ENCODE data around the gene UGCG.
A peak's percentile ranks its signal among the peaks of the same experiment; 100 is the strongest.

UGCG gene

DNA sequence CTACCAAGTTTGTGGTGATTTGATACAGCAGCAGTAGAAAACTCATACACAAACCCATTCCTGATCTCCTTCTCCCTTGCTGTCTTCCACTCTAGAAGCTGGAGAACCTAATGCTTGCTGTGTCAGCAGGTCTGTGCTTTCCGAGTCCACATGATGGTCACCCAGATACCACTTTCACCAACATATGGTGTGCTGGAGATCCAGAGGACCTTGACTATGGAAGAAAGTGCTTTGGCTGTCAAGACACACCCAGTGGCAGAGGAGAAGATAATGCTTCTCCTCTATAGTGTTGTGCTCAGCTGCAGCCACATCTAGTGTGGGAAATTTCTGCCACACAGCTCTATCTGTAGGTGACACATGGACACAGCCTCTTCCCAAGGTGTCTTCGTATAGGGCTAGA lies 67.4 kb downstream of the UGCG start:
- Histone ChIP-seq H3K4me3 (replicated peaks; ENCODE audit: low read depth, low read length) (no peak overlapping the region), H3K36me3 (ENCODE audit: control insufficient read depth, insufficient read depth, low read length) (no peaks in the 10 kb centered on the region), H3K27me3 (replicated peaks; ENCODE audit: control insufficient read depth, insufficient read depth, low read length) (no peaks in the 10 kb centered on the region)
- no peak for DNase-seq (ENCODE audit: extremely low read depth, insufficient read length)
- TF ChIP-seq CTCF (IDR thresholded peaks at IDR 0.05; ENCODE audit: insufficient read depth, low read length, poor library complexity, severe bottlenecking) = no peak

- Histone ChIP-seq H3K36me3 (ENCODE audit: control insufficient read depth, insufficient read depth, low read length) (no peaks in the 10 kb centered on the region), H3K27me3 (replicated peaks; ENCODE audit: control insufficient read depth, insufficient read depth, low read length) (no peaks in the 10 kb centered on the region), H3K4me3 (replicated peaks; ENCODE audit: low read depth, low read length) (no peak overlapping the region)
- peak; percentile 48 for DNase-seq (ENCODE audit: extremely low read depth, insufficient read length)
- TF ChIP-seq CTCF (IDR thresholded peaks at IDR 0.05; ENCODE audit: insufficient read depth, low read length, poor library complexity, severe bottlenecking) = no peak
Measured at GRCh38 chr9:111965566-111966019, 69.0 kb downstream of the UGCG start.

GRCh38 chr9:111966124-111966723 lies 69.6 kb downstream of the UGCG start:
- TF ChIP-seq CTCF (IDR thresholded peaks at IDR 0.05; ENCODE audit: insufficient read depth, low read length, poor library complexity, severe bottlenecking) = no peak
- Histone ChIP-seq H3K27me3 (replicated peaks; ENCODE audit: control insufficient read depth, insufficient read depth, low read length) (no peaks in the 10 kb centered on the region), H3K36me3 (ENCODE audit: control insufficient read depth, insufficient read depth, low read length) (no peaks in the 10 kb centered on the region), H3K4me3 (replicated peaks; ENCODE audit: low read depth, low read length) (no peak overlapping the region)
- DNase-seq (ENCODE audit: extremely low read depth, insufficient read length) = no peak

DNA sequence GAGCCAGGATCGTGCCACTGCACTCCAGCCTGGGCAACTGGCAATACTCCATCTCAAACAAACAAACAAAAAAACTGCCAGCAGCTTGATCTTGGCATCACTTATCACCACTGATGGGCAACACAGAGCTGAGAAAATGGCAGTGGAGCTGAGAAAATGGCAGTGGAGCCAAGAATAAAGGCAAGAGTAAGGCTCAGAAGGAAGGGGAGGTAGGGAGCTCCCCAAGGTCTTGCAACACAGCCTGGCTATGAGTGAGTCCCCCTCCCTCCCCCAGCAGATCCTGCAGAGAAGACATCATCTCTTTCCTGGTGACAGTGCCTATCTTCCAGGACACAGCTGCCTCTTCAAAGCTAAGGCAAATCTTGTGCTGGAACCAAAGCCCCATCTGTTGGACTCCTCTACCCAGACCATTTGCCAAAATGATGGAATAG lies 70.3 kb downstream of the UGCG start:
- TF ChIP-seq CTCF (IDR thresholded peaks at IDR 0.05; ENCODE audit: insufficient read depth, low read length, poor library complexity, severe bottlenecking) = no peak
- Histone ChIP-seq H3K36me3 (ENCODE audit: control insufficient read depth, insufficient read depth, low read length) (no peaks in the 10 kb centered on the region), H3K27me3 (replicated peaks; ENCODE audit: control insufficient read depth, insufficient read depth, low read length) (no peaks in the 10 kb centered on the region), H3K4me3 (replicated peaks; ENCODE audit: low read depth, low read length) (no peak overlapping the region)
- DNase-seq (ENCODE audit: extremely low read depth, insufficient read length) = no peak

DNA sequence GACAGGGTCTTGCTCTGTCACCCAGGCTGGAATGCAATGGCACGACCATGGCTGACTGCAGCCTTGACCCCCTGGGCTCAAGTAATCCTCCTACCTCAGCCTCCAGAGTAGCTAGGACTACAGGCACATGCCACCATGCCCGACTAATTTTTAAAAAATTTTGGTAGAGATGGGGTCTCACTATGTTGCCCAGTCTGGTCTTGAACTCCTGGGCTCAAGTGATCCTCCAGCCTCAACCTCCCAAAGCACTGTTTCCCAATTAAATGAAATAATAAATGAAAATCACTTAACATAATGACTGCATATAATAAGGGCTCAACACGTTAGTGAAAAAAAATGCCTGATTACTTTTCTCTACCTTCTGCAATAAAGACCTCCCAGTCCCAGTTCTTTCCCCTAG lies 71.0 kb downstream of the UGCG start:
- Histone ChIP-seq H3K27me3 (replicated peaks; ENCODE audit: control insufficient read depth, insufficient read depth, low read length) (no peaks in the 10 kb centered on the region), H3K36me3 (ENCODE audit: control insufficient read depth, insufficient read depth, low read length) (no peaks in the 10 kb centered on the region), H3K4me3 (replicated peaks; ENCODE audit: low read depth, low read length) (no peak overlapping the region)
- TF ChIP-seq CTCF (IDR thresholded peaks at IDR 0.05; ENCODE audit: insufficient read depth, low read length, poor library complexity, severe bottlenecking) = no peak
- DNase-seq (ENCODE audit: extremely low read depth, insufficient read length) = no peak

- TF ChIP-seq CTCF (IDR thresholded peaks at IDR 0.05; ENCODE audit: insufficient read depth, low read length, poor library complexity, severe bottlenecking) = no peak
- DNase-seq (ENCODE audit: extremely low read depth, insufficient read length) = no peak
Measured at GRCh38 chr9:111969061-111969460, 72.4 kb downstream of the UGCG start.

More at GRCh38 chr9:111969061-111969460, 72.4 kb downstream of the UGCG start:
- H3K36me3 ChIP-seq (ENCODE audit: control insufficient read depth, insufficient read depth, low read length) = no peaks in the 10 kb centered on the region
- no peaks in the 10 kb centered on the region for H3K27me3 ChIP-seq (replicated peaks; ENCODE audit: control insufficient read depth, insufficient read depth, low read length)
- H3K4me3 ChIP-seq (replicated peaks; ENCODE audit: low read depth, low read length) = no peak overlapping the region
